NCI-H460 (cell line): ENCODE measurements around the gene PTPRG. TPM values are rescaled to one million over a fixed set of nuclear protein-coding genes. Genes with fewer than 3 reads are reported as not detected.

ENCODE experiments used
- DNase-seq: peaks from one replicate; pipeline ENCODE4 v3.0.0-alpha.2; 2016; ENCODE audit warnings: low read depth; ENCODE audit errors: extremely low read depth
- total RNA-seq: library from RNA; depleted of rRNA; stranded (reverse); fragments of >200 nt; shearing (Covaris generic); gene quantifications from 2 replicates; pipeline ENCODE4 v1.2.3, GENCODE V29; 2014

Gene PTPRG
- total RNA-seq, 1 experiment from 2014 or later, result 24.9 TPM

GRCh38 chr3:61877359-61878138 lies 316.2 kb downstream of the PTPRG start:
- DNase-seq, result no peak

GRCh38 chr3:61882253-61882652 lies 320.9 kb downstream of the PTPRG start:
- no peak for DNase-seq

GRCh38 chr3:61884794-61885193 lies 323.4 kb downstream of the PTPRG start:
- DNase-seq, result no peak

GRCh38 chr3:61885414-61885813 lies 324.0 kb downstream of the PTPRG start:
- no peak for DNase-seq

- no peak for DNase-seq
Observed at GRCh38 chr3:61887206-61887605, 325.8 kb downstream of the PTPRG start.

GRCh38 chr3:61889259-61889658 lies 327.9 kb downstream of the PTPRG start:
- DNase-seq, result no peak

DNA sequence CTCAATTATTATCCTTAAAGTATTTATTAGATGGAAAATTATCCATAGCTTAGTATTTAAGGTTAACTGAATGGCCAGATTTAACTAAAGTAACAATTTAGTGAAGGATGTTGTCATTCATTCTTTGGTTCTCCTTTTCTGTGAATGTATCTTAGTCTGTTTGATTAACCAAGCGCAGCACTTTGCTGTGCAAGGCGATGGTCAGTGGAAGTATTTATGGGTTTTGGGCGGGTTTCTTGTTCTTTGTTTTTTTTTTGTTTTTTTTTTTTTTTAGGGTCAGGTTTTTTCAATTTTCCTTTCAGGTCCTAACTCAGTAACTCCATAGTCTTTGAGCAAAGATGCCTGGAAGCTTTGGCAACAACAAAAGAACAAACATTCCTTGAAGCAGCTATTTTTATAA lies 328.8 kb downstream of the PTPRG start:
- no peak for DNase-seq

DNA sequence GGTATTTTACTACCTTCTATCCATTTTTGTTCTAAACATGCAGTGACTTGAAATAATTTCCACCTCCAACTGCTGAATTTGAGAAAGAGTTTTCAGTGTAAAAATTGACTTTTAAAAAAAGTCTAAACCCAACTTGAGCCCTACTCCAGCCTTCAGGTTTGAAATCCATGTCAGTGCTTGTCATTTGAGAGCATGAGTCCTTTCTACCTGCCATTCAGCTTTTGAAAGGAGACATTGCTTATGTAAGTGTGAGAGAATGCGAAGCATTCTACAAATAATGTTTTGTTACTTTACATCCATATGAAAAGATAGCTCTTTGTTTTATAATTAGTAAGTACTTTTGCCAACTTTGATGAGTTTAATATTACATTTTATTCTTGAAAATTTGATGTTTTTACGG lies 329.2 kb downstream of the PTPRG start:
- DNase-seq, result no peak

- no peak for DNase-seq
Observed at GRCh38 chr3:61892891-61893290, 331.5 kb downstream of the PTPRG start.

GRCh38 chr3:61893840-61894566 lies 332.6 kb downstream of the PTPRG start:
- no peak for DNase-seq

DNA sequence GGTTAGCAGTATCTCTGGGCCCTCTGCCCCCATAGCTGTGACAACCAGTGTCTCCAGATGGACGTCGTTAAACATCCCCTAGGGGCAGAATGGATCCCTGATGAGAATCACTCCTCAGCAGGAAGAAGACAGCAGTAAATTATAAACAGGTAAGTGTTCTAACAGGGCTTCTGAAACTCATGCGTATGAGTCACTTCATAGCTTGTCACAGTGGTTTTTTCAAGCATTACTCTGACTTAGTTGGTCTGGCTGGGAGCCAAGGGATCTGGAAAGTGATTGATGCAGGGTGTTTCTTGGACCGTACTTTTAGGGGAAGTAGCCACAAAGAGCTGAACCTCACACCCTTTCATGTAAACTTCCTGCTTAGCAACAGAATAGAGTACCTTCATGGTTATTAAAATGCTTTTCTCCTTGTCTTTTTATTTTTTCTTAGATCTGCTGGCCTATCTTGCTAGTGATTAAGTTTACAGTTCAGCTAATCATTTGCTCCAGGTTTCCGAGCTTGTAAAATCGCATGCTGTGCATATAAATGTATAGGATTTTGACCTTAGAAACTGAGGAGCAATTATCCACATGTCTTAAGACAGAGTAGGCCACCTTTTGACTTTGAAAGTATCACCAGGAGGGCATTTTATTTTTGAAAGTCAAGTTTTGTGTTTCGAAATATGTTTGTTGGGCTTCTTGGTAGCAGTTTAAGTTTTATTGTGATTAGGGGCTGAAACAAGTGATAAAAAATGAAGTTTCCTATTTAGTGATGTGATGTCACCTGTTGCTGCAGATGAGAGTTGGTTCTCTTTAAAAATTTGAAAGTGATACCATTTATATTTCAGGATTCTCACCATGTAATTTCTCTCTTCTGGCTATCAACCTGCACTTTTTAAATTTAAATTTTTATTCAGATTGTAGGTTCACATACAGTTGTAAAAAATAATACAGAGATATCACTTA lies 333.9 kb downstream of the PTPRG start:
- DNase-seq, result peak; percentile 3

DNA sequence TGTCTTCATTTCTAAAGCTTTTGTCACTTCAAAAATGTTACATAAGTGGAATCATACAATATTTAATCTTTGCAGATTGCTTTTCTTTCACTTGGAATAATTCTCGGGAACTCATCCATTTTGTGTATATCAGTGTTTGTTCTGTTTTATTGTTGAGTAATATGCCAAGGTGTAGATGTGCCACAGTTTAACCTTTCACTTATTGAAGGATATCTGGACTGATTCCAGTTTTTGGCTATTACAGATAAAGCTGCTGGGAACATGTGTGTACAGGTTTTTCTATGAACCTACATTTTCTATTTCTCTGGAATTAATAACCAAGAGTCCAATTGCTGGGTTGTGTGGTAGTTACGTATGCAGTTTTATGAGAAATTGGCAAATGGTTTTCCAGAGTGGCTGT lies 334.9 kb downstream of the PTPRG start:
- DNase-seq, result no peak

DNA sequence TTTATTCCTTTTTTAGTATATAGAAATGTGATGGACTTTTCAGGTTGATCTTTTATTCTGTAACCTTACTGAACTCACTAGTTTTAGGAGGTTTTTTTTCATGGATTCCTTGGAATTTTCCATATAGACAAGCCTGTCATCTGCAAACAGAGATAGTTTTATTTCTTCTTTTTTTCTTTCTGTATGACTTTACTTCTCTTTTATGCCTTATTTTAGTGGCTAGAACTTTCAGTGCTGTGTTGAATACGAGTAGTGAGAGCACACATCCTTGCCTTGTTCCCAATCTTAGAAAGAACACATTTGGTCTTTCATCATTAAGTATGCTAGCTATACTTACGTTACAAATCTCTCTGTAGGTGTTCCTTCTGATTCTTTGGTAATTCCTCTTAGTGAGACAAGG lies 336.5 kb downstream of the PTPRG start:
- no peak for DNase-seq

DNA sequence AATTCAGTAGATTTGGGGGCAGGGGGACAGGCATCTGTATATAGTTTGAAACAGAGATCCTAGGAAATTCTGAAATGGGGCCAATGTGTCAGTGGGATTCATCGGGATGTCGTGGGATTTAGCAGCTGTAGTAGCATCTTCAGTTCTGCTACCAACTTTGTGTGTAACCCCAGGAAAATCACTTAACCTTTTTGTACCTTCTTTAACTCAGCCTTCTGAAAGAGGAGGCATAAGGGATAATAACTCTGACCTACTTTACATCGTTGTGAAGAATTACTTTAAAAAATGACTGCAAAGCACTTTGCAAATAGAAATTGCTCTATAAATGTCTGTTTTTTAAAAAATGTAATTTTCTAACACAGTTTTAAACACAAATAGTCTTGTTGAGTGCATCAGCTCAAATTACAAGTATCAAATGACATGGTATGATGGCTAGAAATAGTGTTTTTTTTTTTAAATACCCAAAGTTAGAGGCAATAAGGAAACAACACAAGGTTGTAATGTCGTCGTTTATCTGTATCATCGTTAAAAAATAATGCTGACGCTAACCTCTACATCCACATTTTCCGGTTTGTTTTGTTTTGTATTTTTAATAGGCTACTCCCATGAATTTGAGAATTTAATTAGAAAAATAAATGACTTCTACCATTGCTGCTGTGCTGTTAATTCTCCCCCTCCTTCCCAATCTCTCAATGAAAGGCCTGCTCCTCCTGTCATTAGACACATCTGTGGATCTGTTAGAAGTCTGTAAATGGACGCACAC lies 338.5 kb downstream of the PTPRG start:
- DNase-seq, result no peak

DNA sequence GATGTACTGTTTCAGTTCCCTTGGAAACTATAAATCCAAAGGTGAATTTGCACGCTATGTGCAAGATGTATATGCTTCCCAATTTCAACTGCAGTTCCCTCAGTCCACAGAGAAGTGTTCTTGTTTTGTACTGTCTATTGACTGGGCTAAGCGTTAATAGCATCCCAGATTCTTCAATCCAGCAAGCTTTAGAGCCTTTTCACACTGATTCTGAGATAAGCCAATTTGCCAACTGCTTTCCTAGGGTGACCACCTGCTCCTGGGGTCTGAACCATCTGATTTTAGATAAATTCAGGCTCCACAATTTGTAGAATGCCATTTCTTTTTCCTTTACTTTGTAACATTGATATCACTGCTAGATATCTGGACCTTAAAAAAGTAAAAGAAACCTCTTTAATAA lies 340.1 kb downstream of the PTPRG start:
- DNase-seq, result no peak

- no peak for DNase-seq
Observed at GRCh38 chr3:61901986-61902385, 340.6 kb downstream of the PTPRG start.

DNA sequence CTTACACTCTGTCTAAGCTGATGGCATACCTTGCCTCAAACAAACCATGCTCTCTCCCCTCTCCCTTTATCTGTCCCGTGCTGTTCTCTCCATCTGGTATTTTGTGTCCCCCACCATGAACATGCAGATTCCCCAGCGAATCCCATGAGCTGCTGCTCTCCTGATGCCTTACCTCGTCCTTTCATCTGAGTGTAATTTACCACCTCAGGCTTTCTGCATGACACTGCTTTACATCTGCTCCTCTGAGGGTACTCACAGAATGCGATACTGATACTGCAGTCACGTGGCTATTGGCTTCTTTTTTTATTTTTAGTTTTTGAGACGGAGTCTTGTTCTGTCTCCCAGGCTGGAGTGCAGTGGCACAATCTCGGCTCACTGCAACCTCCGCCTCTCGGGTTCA lies 341.7 kb downstream of the PTPRG start:
- no peak for DNase-seq

DNA sequence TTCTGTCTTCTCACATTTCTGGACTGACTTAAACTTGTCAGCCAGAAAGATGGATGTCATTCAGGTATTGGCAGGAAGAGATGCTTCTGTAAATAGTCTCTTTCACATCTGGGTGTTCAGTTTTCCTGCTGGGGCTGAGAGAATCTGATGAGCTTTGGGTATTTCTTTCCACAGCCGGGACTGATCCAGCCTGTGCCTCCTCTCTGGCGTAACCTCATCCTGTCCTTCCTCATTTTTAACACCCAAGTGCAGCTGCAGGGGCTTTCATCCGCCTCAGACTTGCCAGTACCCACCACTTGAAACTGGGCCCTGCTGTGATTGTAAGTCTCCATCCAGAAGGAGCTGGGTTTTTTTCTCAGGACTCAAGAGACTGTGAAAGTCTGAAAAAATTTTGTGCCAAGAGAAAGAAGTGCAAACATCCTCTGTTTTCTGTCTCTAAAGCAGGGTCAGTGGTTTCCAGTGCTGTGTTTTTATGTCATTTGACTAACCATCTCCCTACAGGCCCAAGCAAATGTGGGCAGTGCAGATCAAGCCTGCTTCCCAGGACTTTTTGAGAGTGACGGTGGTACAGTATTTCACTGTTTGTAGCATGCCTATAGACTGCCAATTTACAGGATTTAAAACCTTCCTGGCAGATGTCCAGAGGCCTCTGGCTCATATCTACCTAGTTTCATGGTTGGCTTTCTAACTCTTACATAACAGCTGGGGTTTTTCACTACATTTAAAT lies 342.7 kb downstream of the PTPRG start:
- DNase-seq, result no peak

GRCh38 chr3:61907210-61907795 lies 345.9 kb downstream of the PTPRG start:
- DNase-seq, result no peak
